ENCODE measurements around the gene AK3. TPM values are rescaled to one million over a fixed set of nuclear protein-coding genes. Genes with fewer than 3 reads are reported as not detected.
"Not testable (repeated sequence)": the region's sequence is repeated elsewhere in the genome, so short reads cannot be mapped to it uniquely, and the experiment has no call there.

AK3 gene
- total RNA-seq, 1 experiment from 2014 or later, result 71.6 TPM

- DNase-seq (ENCODE audit: low spot score), result no peak
- in situ Hi-C loops (cut with HindIII; ENCODE audit: low sequenced_read_pairs), result no loop called here
These were observed 63.6 kb downstream of the AK3 start for GRCh38 chr9:4677392-4677791.

DNA sequence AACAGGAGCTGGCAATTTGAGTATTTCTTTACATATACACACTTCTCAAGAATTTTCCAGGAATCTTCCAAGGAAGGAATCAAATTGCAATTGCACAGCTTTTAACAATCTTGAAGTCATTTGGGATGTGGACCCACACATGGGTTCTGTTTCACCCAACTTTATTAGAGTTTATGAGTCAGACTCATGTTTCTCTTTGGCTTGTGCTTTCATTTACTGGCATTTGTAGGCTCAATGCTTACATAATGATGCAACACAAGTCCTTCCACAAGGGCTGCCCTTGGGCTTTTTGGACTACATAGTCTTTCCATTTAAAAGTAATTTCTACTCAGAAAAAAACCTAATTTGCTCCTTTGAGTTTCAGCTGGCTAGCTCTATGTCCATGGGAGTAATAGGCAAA is 66.2 kb downstream of the AK3 start:
- no peak for DNase-seq (ENCODE audit: low spot score)

GRCh38 chr9:4671737-4672136 is 69.3 kb downstream of the AK3 start:
- in situ Hi-C loops (cut with HindIII; ENCODE audit: low sequenced_read_pairs), result no loop called here
- DNase-seq (ENCODE audit: low spot score), result no peak

More for the DNA sequence above, 66.2 kb downstream of the AK3 start:
- in situ Hi-C loops (cut with HindIII; ENCODE audit: low sequenced_read_pairs), result no loop called here

GRCh38 chr9:4670591-4670990 is 70.4 kb downstream of the AK3 start:
- DNase-seq (ENCODE audit: low spot score), result no peak
- in situ Hi-C loops (cut with HindIII; ENCODE audit: low sequenced_read_pairs), result no loop called here

GRCh38 chr9:4669890-4670289 is 71.1 kb downstream of the AK3 start:
- in situ Hi-C loops (cut with HindIII; ENCODE audit: low sequenced_read_pairs), result no loop called here
- DNase-seq (ENCODE audit: low spot score), result no peak

DNA sequence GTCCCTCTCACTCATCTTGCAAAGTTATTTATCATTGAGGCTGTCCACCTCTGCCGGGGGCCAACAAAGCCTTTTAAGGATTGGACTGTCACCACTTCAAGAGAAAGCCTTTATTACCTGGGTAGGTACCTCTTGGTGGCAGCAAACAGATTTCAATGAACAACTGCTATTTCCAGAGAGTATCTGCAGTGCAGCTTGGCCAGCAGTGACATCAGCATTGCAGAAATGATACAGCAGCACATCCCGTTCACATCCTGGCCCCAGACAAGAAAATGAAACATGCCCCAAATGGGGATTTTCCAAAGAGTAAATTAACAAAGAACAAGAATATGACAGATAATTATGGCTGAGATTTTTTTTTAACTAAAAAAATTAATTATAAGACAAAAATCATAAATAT is 72.4 kb downstream of the AK3 start:
- DNase-seq (ENCODE audit: low spot score), result no peak
- in situ Hi-C loops (cut with HindIII; ENCODE audit: low sequenced_read_pairs), result no loop called here

- no peak for DNase-seq (ENCODE audit: low spot score)
- in situ Hi-C loops (cut with HindIII; ENCODE audit: low sequenced_read_pairs), result no loop called here
These were observed 73.3 kb downstream of the AK3 start for GRCh38 chr9:4667681-4668080.

DNA sequence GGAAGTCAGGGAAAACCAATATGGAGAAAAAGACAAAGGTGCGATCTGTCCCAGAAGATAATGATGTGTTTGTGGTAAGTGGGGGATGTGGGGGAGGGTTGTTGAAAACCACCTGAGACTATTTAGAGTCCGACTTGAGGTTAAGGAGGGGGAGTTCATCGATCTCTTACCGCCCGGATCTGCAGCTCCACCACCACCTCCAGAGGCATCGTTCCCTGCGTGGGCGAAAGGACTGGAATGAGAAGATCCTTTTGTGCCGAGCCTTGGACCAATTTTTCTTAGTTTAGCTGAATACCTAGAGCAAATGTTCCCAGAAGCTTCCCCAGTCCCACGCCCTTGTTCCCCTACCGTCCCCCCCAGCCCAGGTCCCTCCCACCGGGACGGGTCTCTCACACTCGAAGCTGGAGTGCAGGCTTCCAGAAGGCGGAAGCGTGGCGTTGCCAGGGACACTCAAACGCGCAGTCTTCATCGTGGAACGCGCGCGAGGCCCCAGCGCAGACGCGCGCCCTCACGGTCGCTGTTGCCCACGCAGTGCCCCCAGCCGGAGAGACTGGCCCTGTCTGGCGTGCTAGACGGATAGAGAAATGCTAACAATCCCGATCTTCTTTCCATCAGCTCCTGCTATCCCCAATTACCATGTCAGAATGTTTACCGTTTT is 74.8 kb downstream of the AK3 start, which contains the start of gene SPATA6L:
Gene SPATA6L (minus strand): TSS at position 439 of the 658 bp plus-strand sequence. CDS start 230 bp downstream, at position 209.
- in situ Hi-C loops (cut with HindIII; ENCODE audit: low sequenced_read_pairs), result no loop called here
- peak; percentile 81 for DNase-seq (ENCODE audit: low spot score)

DNA sequence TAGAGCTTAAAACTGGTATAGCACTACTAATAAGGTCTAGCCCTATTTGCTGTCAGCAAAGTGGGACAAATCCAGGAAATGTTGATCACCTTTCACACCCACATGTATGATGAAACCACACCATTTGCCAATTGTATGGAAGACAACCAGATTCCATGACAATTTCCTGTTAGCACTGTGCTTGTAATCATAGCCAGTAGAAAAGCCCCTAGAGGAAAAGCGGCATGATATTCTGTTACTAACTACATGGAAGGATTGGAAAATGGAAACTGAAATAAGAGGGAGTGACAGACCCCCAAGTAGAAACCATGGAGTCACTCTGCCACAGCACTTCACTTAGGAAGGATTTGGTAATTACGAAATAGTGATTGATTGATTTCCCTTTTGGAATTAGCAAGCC is 75.6 kb downstream of the AK3 start:
- peak; percentile 47 for DNase-seq (ENCODE audit: low spot score)
- in situ Hi-C loops (cut with HindIII; ENCODE audit: low sequenced_read_pairs), result no loop called here

GRCh38 chr9:4663956-4664355 is 77.0 kb downstream of the AK3 start:
- in situ Hi-C loops (cut with HindIII; ENCODE audit: low sequenced_read_pairs), result no loop called here
- peak; percentile 29 for DNase-seq (ENCODE audit: low spot score)

DNA sequence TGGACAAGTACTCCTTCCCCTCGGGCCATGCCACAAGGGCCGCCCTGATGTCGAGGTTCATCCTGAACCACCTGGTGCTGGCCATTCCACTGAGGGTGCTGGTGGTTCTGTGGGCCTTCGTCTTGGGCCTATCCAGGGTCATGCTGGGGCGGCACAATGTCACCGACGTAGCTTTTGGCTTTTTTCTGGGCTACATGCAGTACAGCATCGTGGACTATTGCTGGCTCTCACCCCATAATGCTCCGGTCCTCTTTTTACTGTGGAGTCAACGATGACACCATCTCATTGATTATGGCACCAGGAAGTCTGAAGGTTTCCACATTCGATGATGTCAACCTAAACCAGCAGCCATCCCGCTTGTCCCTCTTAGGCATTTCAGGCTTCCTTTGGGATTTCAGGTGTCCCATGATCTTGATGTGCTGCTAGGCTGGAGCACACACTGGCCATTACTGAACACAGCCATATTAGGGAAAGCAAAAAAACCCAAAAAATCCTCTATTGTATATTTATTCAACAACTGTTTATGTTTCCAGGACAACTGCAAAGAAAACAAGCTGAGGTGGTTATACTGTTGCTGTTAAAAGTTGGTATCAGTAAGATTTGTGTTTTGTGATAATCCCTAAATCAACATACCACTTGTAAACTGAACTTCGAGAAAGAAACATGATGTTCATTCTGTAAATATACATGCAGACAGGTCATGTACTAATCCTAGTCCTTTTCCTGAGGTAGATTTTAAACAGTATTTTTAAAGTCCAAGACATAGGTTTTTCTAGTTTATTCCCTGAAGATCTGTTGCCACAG is 77.8 kb downstream of the AK3 start:
- in situ Hi-C loops (cut with HindIII; ENCODE audit: low sequenced_read_pairs), result no loop called here
- no peak for DNase-seq (ENCODE audit: low spot score)

DNA sequence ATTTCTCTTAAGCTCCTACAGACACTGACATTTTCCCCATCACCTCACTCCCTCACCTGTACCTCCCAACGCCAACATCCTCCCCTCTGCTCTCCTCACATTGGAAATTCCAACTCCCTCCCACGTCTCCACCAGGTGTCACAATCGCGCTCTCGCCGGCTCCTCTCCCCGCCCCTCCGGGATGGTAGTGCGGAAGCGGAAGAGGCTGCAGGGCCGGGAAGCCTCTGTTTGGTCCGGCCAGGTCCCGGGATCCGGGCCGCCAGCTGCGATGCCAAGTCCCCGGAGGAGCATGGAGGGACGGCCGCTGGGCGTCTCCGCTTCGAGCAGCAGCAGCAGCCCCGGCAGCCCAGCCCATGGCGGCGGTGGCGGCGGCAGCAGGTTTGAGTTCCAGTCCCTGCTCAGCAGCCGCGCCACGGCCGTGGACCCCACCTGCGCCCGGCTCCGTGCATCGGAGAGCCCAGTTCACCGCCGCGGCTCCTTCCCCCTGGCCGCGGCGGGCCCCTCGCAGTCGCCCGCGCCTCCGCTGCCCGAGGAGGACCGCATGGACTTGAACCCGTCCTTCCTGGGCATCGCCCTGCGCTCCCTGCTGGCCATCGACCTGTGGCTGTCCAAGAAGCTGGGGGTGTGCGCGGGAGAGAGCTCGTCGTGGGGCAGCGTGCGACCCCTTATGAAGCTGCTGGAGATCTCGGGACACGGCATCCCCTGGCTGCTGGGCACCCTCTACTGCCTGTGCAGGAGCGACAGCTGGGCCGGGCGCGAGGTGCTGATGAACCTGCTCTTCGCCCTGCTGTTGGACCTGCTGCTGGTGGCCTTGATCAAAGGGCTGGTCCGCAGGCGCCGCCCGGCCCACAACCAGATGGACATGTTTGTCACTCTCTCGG is 78.7 kb downstream of the AK3 start, which contains the start of gene PLPP6:
Gene PLPP6 (plus strand): TSS at position 187 of the 881 bp plus-strand sequence. CDS start 82 bp downstream, at position 269.
- in situ Hi-C loops (cut with HindIII; ENCODE audit: low sequenced_read_pairs), result no loop called here

DNA sequence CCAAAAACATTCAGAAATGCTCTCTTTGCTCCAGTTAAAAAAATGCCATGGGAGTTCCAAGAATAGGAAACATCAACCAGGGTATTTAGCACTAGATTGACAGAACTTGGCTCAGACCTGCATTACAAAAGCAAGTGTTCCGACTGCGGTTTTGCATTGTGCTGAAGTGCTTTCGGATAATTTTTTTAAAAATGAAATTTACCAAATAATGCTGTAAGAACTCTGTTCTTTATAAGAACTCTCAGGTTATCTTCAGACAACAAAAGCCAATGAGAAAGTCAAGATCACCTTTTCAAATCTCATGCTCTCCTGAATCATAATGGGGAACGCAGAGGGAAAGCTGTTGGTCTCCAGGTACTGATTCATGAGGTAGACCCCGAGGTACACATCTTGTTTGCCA is 79.4 kb downstream of the AK3 start:
- DNase-seq (ENCODE audit: low spot score), result peak; percentile 48
- in situ Hi-C loops (cut with HindIII; ENCODE audit: low sequenced_read_pairs), result no loop called here

More for the DNA sequence above, 78.7 kb downstream of the AK3 start, which contains the start of gene PLPP6:
- peak; percentile 96 for DNase-seq (ENCODE audit: low spot score)

- in situ Hi-C loops (cut with HindIII; ENCODE audit: low sequenced_read_pairs), result no loop called here
These were observed 79.8 kb downstream of the AK3 start for GRCh38 chr9:4661165-4661564.

GRCh38 chr9:4660665-4661064 is 80.3 kb downstream of the AK3 start:
- DNase-seq (ENCODE audit: low spot score); in situ Hi-C loops (cut with HindIII; ENCODE audit: low sequenced_read_pairs): not testable (repeated sequence)

More at GRCh38 chr9:4661165-4661564, 79.8 kb downstream of the AK3 start:
- no peak for DNase-seq (ENCODE audit: low spot score)

Other genes with a start within 250 kb of the AK3 start
- 7.7 and 10.5 TPM in 2 replicates for gene PLPP6, start 78.9 kb downstream of the AK3 start, total RNA-seq (2014; rRNA removed; shearing (Covaris generic))
- 0.34 and 0.80 TPM in 2 replicates for gene SPATA6L, start 74.7 kb downstream of the AK3 start, total RNA-seq (2014; rRNA removed; shearing (Covaris generic))
- 10.7 and 20.7 TPM in 2 replicates for gene CDC37L1, start 61.6 kb downstream of the AK3 start, total RNA-seq (2014; rRNA removed; shearing (Covaris generic))
- gene RCL1, start 51.7 kb upstream of the AK3 start, total RNA-seq (2014; rRNA removed; shearing (Covaris generic)), result 21.2 and 27.4 TPM in 2 replicates
- 3.9 and 4.9 TPM in 2 replicates for gene JAK2, start 244.1 kb upstream of the AK3 start, total RNA-seq (2014; rRNA removed; shearing (Covaris generic))

Data from G401 (cell line).